HEK293T (cell line): ENCODE results near the gene SEMA6A.

Experiments
- ARNT ChIP-seq: fragments of 450-650 bp; IDR thresholded peaks from 2 replicates; pipeline ENCODE4 v1.6.1; 2017; ENCODE audit warnings: mild to moderate bottlenecking
- BHLHE40 ChIP-seq: fragments of 450-650 bp; IDR thresholded peaks from 2 replicates; pipeline ENCODE4 v1.6.1; 2016; ENCODE audit warnings: mild to moderate bottlenecking, moderate library complexity, borderline replicate concordance
- CTBP1 ChIP-seq: fragments of 450-650 bp; IDR thresholded peaks from 2 replicates; pipeline ENCODE4 v1.6.1; 2016; ENCODE audit warnings: borderline replicate concordance
- ELF4 ChIP-seq: fragments of 450-650 bp; IDR thresholded peaks from 2 replicates; pipeline ENCODE4 v1.6.1; 2017; ENCODE audit warnings: antibody characterized with exemption
- FOXA1 ChIP-seq: fragments of 450-650 bp; IDR thresholded peaks from 2 replicates; pipeline ENCODE4 v1.6.1; 2016; ENCODE audit warnings: mild to moderate bottlenecking
- FOXK2 ChIP-seq: fragments of 450-650 bp; IDR thresholded peaks from 2 replicates; pipeline ENCODE4 v1.6.1; 2016; ENCODE audit warnings: mild to moderate bottlenecking
- FOXM1 ChIP-seq: fragments of 450-650 bp; IDR thresholded peaks from 2 replicates; pipeline ENCODE4 v1.6.1; 2017; ENCODE audit warnings: mild to moderate bottlenecking, borderline replicate concordance
- L3MBTL2 ChIP-seq: fragments of 450-650 bp; conservative IDR thresholded peaks from 2 replicates; pipeline ENCODE4 v1.6.1; 2016; ENCODE audit warnings: mild to moderate bottlenecking
- SP1 ChIP-seq: fragments of 450-650 bp; IDR thresholded peaks from 2 replicates; pipeline ENCODE4 v1.6.1; 2017
- SUZ12 ChIP-seq: fragments of 450-650 bp; IDR thresholded peaks from 2 replicates; pipeline ENCODE4 v1.6.1; 2016; ENCODE audit warnings: mild to moderate bottlenecking
- TARDBP ChIP-seq: fragments of 450-650 bp; IDR thresholded peaks from 2 replicates; pipeline ENCODE4 v1.6.1; 2016
- ZNF384 ChIP-seq: fragments of 450-650 bp; IDR thresholded peaks from 2 replicates; pipeline ENCODE4 v1.6.1; 2016
- TF ChIP-seq, protein P1 (sequence below): fragments of 450-650 bp; IDR thresholded peaks from 2 replicates; pipeline ENCODE4 v1.6.1; 2016

DNA sequence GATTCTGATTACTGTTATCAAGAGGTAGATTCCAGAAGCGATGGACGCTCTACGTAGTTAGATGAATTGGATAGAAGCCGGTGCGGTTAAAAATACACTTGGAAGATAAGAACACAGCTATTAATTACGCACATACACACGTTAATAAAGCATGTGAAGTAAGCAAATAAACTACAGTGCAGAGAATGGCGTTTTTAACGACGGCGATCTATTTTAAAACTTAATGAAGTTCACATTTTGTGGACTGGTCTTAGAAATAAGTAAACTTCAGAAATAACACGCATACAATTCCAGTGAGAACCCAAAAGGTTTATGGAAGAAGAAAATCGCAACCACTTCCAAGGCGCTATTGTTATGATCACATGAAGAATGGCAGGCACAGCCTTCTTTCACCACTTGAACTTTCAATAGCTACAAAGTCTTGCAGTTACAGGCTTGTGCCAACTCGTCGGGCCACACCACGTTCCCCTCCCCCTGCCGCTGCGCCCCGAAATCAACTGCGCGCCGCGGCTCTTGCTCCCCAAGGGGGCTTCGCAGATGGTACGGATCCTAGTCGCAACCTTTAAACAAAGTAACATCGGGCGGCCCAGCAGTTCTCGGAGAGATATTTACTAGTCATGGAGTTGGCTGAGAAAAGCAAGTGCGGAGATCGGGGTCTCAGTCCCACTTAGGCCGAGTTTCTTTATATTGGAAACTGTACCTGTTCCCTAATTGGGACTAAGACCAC lies 866 bp upstream of the SEMA6A start:
- TF ChIP-seq SP1: no peak
- no peak for TF ChIP-seq ZNF384
- TF ChIP-seq, protein P1, sequence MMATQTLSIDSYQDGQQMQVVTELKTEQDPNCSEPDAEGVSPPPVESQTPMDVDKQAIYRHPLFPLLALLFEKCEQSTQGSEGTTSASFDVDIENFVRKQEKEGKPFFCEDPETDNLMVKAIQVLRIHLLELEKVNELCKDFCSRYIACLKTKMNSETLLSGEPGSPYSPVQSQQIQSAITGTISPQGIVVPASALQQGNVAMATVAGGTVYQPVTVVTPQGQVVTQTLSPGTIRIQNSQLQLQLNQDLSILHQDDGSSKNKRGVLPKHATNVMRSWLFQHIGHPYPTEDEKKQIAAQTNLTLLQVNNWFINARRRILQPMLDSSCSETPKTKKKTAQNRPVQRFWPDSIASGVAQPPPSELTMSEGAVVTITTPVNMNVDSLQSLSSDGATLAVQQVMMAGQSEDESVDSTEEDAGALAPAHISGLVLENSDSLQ: no peak
- no peak for TF ChIP-seq ELF4
- no peak for TF ChIP-seq BHLHE40
- no peak for TF ChIP-seq FOXM1
- no peak for TF ChIP-seq CTBP1
- TF ChIP-seq ARNT: no peak
- no peak for TF ChIP-seq TARDBP
- no peak for TF ChIP-seq SUZ12
- TF ChIP-seq FOXK2: no peak
- TF ChIP-seq L3MBTL2: no peak
- no peak for TF ChIP-seq FOXA1
